ENCODE measurements around the gene KCNC4.

GRCh38 chr1:110207831-110208230 is 2.3 kb upstream of the KCNC4 start:
- TF ChIP-seq POLR2AphosphoS5 (IDR thresholded peaks at IDR 0.05) (no peak), CTCF (IDR thresholded peaks at IDR 0.05) (peak in 5 of 7 experiments; percentile 72 to 92 (median 84))

Data from stomach (tissue), 4 donors.